H9 (cell line): ENCODE data around the gene TSPAN3. TPM values are rescaled to one million over a fixed set of nuclear protein-coding genes. Genes with fewer than 3 reads are reported as not detected.

Source experiments
- DNase-seq: peaks from one replicate; pipeline ENCODE4 v3.0.0-alpha.2; 2017
- H2AFZ ChIP-seq: one replicate; pipeline ENCODE4 v1.6.1; 2013; ENCODE audit warnings: mild to moderate bottlenecking, low read length, control low read depth, moderate library complexity
- H2AK5ac ChIP-seq: 2 replicates; pipeline ENCODE4 v1.6.1; 2013; ENCODE audit warnings: low read length, control low read depth, mixed read lengths; ENCODE audit not compliant: insufficient read length
- H2BK120ac ChIP-seq: one replicate; pipeline ENCODE4 v1.6.1; 2013; ENCODE audit warnings: low read depth, mild to moderate bottlenecking, low read length, control low read depth, inconsistent platforms; ENCODE audit not compliant: poor library complexity, severe bottlenecking
- H2BK12ac ChIP-seq: 2 replicates; pipeline ENCODE4 v1.6.1; 2013; ENCODE audit warnings: low read length, control low read depth, mixed read lengths, low read depth; ENCODE audit not compliant: insufficient read length
- H2BK15ac ChIP-seq: 2 replicates; pipeline ENCODE4 v1.6.1; 2013; ENCODE audit warnings: low read depth, low read length, control low read depth
- H2BK20ac ChIP-seq: one replicate; pipeline ENCODE4 v1.6.1; 2013; ENCODE audit warnings: low read depth, mild to moderate bottlenecking, low read length, control low read depth, inconsistent platforms; ENCODE audit not compliant: poor library complexity, severe bottlenecking
- H2BK5ac ChIP-seq: 2 replicates; pipeline ENCODE4 v1.6.1; 2013; ENCODE audit warnings: low read length, control low read depth, mixed read lengths; ENCODE audit not compliant: insufficient read length
- H3K14ac ChIP-seq: 2 replicates; pipeline ENCODE4 v1.6.1; 2013; ENCODE audit warnings: low read length, control low read depth; ENCODE audit not compliant: insufficient read depth
- H3K18ac ChIP-seq: 2 replicates; pipeline ENCODE4 v1.6.1; 2013; ENCODE audit warnings: low read depth, mild to moderate bottlenecking, mixed read lengths, low read length, control low read depth; ENCODE audit not compliant: insufficient read length
- H3K23ac ChIP-seq: 2 replicates; pipeline ENCODE4 v1.6.1; 2013; ENCODE audit warnings: low read length, control low read depth, mixed read lengths, low read depth; ENCODE audit not compliant: insufficient read length
- H3K23me2 ChIP-seq: 2 replicates; pipeline ENCODE4 v1.6.1; 2013; ENCODE audit warnings: low read depth, mild to moderate bottlenecking, mixed read lengths, low read length, control low read depth; ENCODE audit not compliant: insufficient read length, poor library complexity, severe bottlenecking
- H3K27ac ChIP-seq: 2 replicates; pipeline ENCODE4 v1.5.1; 2013; ENCODE audit warnings: low read length, control low read depth, mixed read lengths, low read depth; ENCODE audit not compliant: insufficient read length
- H3K27me3 ChIP-seq: 2 replicates; pipeline ENCODE4 v1.6.1; 2013; ENCODE audit warnings: low read length, control low read depth, inconsistent platforms; ENCODE audit not compliant: insufficient read depth
- H3K4ac ChIP-seq: 2 replicates; pipeline ENCODE4 v1.6.1; 2013; ENCODE audit warnings: low read depth, mild to moderate bottlenecking, control low read depth, inconsistent platforms, low read length, moderate library complexity
- H3K4me1 ChIP-seq: 2 replicates; pipeline ENCODE4 v1.6.1; 2013; ENCODE audit warnings: low read length, control low read depth, inconsistent platforms; ENCODE audit not compliant: insufficient read depth
- H3K4me2 ChIP-seq: 2 replicates; pipeline ENCODE4 v1.6.1; 2013; ENCODE audit warnings: low read length, control low read depth, mixed read lengths; ENCODE audit not compliant: insufficient read length, insufficient read depth
- H3K56ac ChIP-seq: 2 replicates; pipeline ENCODE4 v1.6.1; 2013; ENCODE audit warnings: low read depth, mild to moderate bottlenecking, mixed read lengths, low read length, control low read depth; ENCODE audit not compliant: insufficient read length
- H3K79me1 ChIP-seq: 2 replicates; pipeline ENCODE4 v1.6.1; 2013; ENCODE audit warnings: low read depth, mild to moderate bottlenecking, moderate library complexity, low read length, control low read depth, inconsistent platforms; ENCODE audit not compliant: insufficient read depth, poor library complexity, severe bottlenecking
- H3K79me2 ChIP-seq: 2 replicates; pipeline ENCODE4 v1.6.1; 2013; ENCODE audit warnings: low read length, control low read depth, inconsistent platforms; ENCODE audit not compliant: insufficient read depth
- H3K9ac ChIP-seq: 2 replicates; pipeline ENCODE4 v1.6.1; 2013; ENCODE audit warnings: low read length, control low read depth, mixed read lengths; ENCODE audit not compliant: insufficient read length; ENCODE audit errors: extremely low read depth
- H3K9me3 ChIP-seq: one replicate; pipeline ENCODE4 v1.6.1; 2013; ENCODE audit warnings: low read depth, low read length, inconsistent platforms; ENCODE audit not compliant: control insufficient read depth
- H3T11ph ChIP-seq: one replicate; pipeline ENCODE4 v1.6.1; 2013; ENCODE audit warnings: mild to moderate bottlenecking, low read length, control low read depth, inconsistent platforms
- H4K20me1 ChIP-seq: one replicate; pipeline ENCODE4 v1.6.1; 2013; ENCODE audit not compliant: control insufficient read depth, insufficient read length, insufficient read depth
- H4K5ac ChIP-seq: 2 replicates; pipeline ENCODE4 v1.6.1; 2013; ENCODE audit warnings: low read depth, mild to moderate bottlenecking, mixed read lengths, low read length, control low read depth; ENCODE audit not compliant: insufficient read length
- H4K8ac ChIP-seq: replicated peaks from 2 replicates; pipeline ENCODE4 v1.6.1; 2013; ENCODE audit warnings: low read length, control low read depth, mixed read lengths, low read depth; ENCODE audit not compliant: insufficient read length
- H4K91ac ChIP-seq: 2 replicates; pipeline ENCODE4 v1.6.1; 2013; ENCODE audit warnings: low read depth, mild to moderate bottlenecking, moderate library complexity, mixed read lengths, low read length, control low read depth; ENCODE audit not compliant: insufficient read length
- H3K27ac Mint-ChIP-seq, 3 experiments: 2 replicates in 2 of 3; 3 replicates in 1 of 3; pipeline ENCODE4 v1.8.0; 2020 to 2021; ENCODE audit warnings: mixed read lengths in 3 of 3, mild to moderate bottlenecking in 1 of 3, moderate library complexity in 1 of 3
- H3K27me3 Mint-ChIP-seq: 2 replicates; pipeline ENCODE4 v1.8.0; 2021; ENCODE audit warnings: low read depth, mild to moderate bottlenecking, moderate library complexity, mixed read lengths
- H3K36me3 Mint-ChIP-seq, 3 experiments: 2 replicates in 2 of 3; 3 replicates in 1 of 3; pipeline ENCODE4 v1.8.0; 2020 to 2021; ENCODE audit warnings: low read depth in 3 of 3, mixed read lengths in 3 of 3; ENCODE audit not compliant: insufficient read depth in 1 of 3
- H3K4me1 Mint-ChIP-seq, 2 experiments: 2 replicates each; pipeline ENCODE4 v1.8.0; 2020; ENCODE audit warnings: mixed read lengths in 2 of 2
- H3K4me3 Mint-ChIP-seq, 2 experiments: 2 replicates in 1 of 2; 3 replicates in 1 of 2; pipeline ENCODE4 v1.8.0; 2020 to 2021; ENCODE audit warnings: mild to moderate bottlenecking in 2 of 2, mixed read lengths in 2 of 2, moderate library complexity in 1 of 2
- H3K9me3 Mint-ChIP-seq, 2 experiments: 2 replicates in 1 of 2; 3 replicates in 1 of 2; pipeline ENCODE4 v1.8.0; 2020; ENCODE audit warnings: mild to moderate bottlenecking in 2 of 2, mixed read lengths in 2 of 2, moderate library complexity in 1 of 2
- CTCF ChIP-seq: fragments of 200-600 bp; sonication (generic); conservative IDR thresholded peaks from 3 replicates; pipeline ENCODE4 v1.8.0; 2021; ENCODE audit warnings: antibody characterized with exemption, mild to moderate bottlenecking
- WGBS: extraction: QIAGEN DNeasy Blood & Tissue Kit; methylation state at CpG from one replicate; pipeline ENCODE4 v1.1.7; 2013; ENCODE audit warnings: missing lambda C conversion rate, low lambda C conversion rate, mixed read lengths; ENCODE audit not compliant: insufficient read length; ENCODE audit errors: extremely low coverage; 5-methylcytosine and 5-hydroxymethylcytosine counted together
- total RNA-seq: library from RNA; stranded (reverse); gene quantifications from 2 replicates; pipeline ENCODE4 v1.2.1, GENCODE V29; 2021

Gene TSPAN3
- total RNA-seq, 1 experiment from 2014 or later = 117 TPM

GRCh38 chr15:77015646-77016320, 55.1 kb downstream of the TSPAN3 start:
- Histone ChIP-seq H3K14ac (no peak overlapping the region), H3K9ac (no peak overlapping the region), H3K9me3 (no peaks in the 10 kb centered on the region), H2BK20ac (no peak overlapping the region), H3K4me1 (no peaks in the 10 kb centered on the region), H3K79me1 (no peaks in the 10 kb centered on the region), H2BK5ac (no peak overlapping the region), H2AFZ (no peak overlapping the region), H4K5ac (no peak overlapping the region), H4K8ac (no peak overlapping the region), H3K79me2 (no peaks in the 10 kb centered on the region), H4K91ac (no peak overlapping the region), H3K23me2 (no peaks in the 10 kb centered on the region), H3K27me3 (no peaks in the 10 kb centered on the region), H3K18ac (no peak overlapping the region), H3K27ac (no peak overlapping the region), H2BK120ac (no peak overlapping the region), H3K4ac (no peak overlapping the region), H4K20me1 (no peaks in the 10 kb centered on the region), H2BK12ac (no peak overlapping the region), H3K4me2 (no peak overlapping the region), H3K56ac (no peak overlapping the region), H2BK15ac (no peak overlapping the region), H3T11ph (no peak overlapping the region), H2AK5ac (no peak overlapping the region), H3K23ac (no peak overlapping the region)
- 0 out of 4 replicates have a peak, but pooled peaks cover 0 to 4% of the 10 kb centered on the region in 2 experiments for H3K4me1 Mint-ChIP-seq
- H3K4me3 Mint-ChIP-seq = no peak overlapping the region
- DNase-seq = no peak
- H3K9me3 Mint-ChIP-seq = no peaks in the 10 kb centered on the region
- H3K36me3 Mint-ChIP-seq = no peaks in the 10 kb centered on the region
- TF ChIP-seq CTCF = no peak
- H3K27ac Mint-ChIP-seq = no peak overlapping the region
- H3K27me3 Mint-ChIP-seq = no peaks in the 10 kb centered on the region; the same call in 1 of the 2 replicates
- WGBS = no CpG with 5 or more reads among the region's 21 CpGs
